GM18526 (cell line): ENCODE measurements around the gene GDPD5.

ENCODE experiments used
- POLR2A ChIP-seq: IDR thresholded peaks from 3 replicates; pipeline ENCODE4 v1.6.1; 2011; ENCODE audit not compliant: insufficient read length; ENCODE audit errors: extremely low read depth

The GDPD5 gene

GRCh38 chr11:75548595-75549272 is 23.0 kb upstream of the GDPD5 start:
- TF ChIP-seq POLR2A: no peak

- TF ChIP-seq POLR2A: no peak
These were observed 21.9 kb upstream of the GDPD5 start for GRCh38 chr11:75547617-75548058.

GRCh38 chr11:75547177-75547576 is 21.4 kb upstream of the GDPD5 start:
- no peak for TF ChIP-seq POLR2A

- TF ChIP-seq POLR2A: no peak
These were observed 18.1 kb upstream of the GDPD5 start for GRCh38 chr11:75543806-75544205.

- no peak for TF ChIP-seq POLR2A
These were observed 16.3 kb upstream of the GDPD5 start for GRCh38 chr11:75542088-75542438.

- TF ChIP-seq POLR2A: no peak
These were observed 15.7 kb upstream of the GDPD5 start for GRCh38 chr11:75541193-75542087.

GRCh38 chr11:75539459-75540334 is 14.0 kb upstream of the GDPD5 start:
- TF ChIP-seq POLR2A: no peak

GRCh38 chr11:75538150-75538942 is 12.6 kb upstream of the GDPD5 start:
- TF ChIP-seq POLR2A: no peak

- no peak for TF ChIP-seq POLR2A
These were observed 12.0 kb upstream of the GDPD5 start for GRCh38 chr11:75537740-75538139.

- TF ChIP-seq POLR2A: peak; percentile 27
These were observed 11.3 kb upstream of the GDPD5 start for GRCh38 chr11:75536786-75537641.

- TF ChIP-seq POLR2A: no peak
These were observed 9.3 kb upstream of the GDPD5 start for GRCh38 chr11:75535071-75535470.

- no peak for TF ChIP-seq POLR2A
These were observed 8.7 kb upstream of the GDPD5 start for GRCh38 chr11:75534259-75535069.

GRCh38 chr11:75533896-75534258 is 8.1 kb upstream of the GDPD5 start:
- no peak for TF ChIP-seq POLR2A
